Esophagus squamous epithelium (tissue), 5 donors: ENCODE measurements around the gene PRKAR2B. TPM values are rescaled to one million over a fixed set of nuclear protein-coding genes. Genes with fewer than 3 reads are reported as not detected.

ENCODE experiments used
- DNase-seq: peaks from one replicate; lab custom pipeline; 2025; lab: John Stamatoyannopoulos, UW
- H3K27ac ChIP-seq, 4 donors: fragments of 200-600 bp; sonication (generic); one replicate each; pipeline ENCODE4 v1.5.1; 2016 to 2019; ENCODE audit warnings: mild to moderate bottlenecking in 1 of 4
- H3K27me3 ChIP-seq, 4 donors: fragments of 200-600 bp; sonication (generic); 1 replicate in 3 of 4; 2 replicates in 1 of 4; pipeline versions ENCODE4 v1.5.1 to v1.6.0; 2017 to 2021; ENCODE audit warnings: antibody characterized with exemption in 1 of 4
- H3K36me3 ChIP-seq, 3 donors: fragments of 200-600 bp; sonication (generic); one replicate each; pipeline ENCODE4 v1.5.1; 2016 to 2019
- H3K4me1 ChIP-seq, 3 donors: fragments of 200-600 bp; sonication (generic); one replicate each; pipeline ENCODE4 v1.5.1; 2017 to 2019
- H3K4me3 ChIP-seq, 4 donors: fragments of 200-600 bp; sonication (generic); 1 replicate in 3 of 4; 2 replicates in 1 of 4; pipeline ENCODE4 v1.5.1; 2016 to 2019; ENCODE audit warnings: mild to moderate bottlenecking in 2 of 4, moderate library complexity in 1 of 4
- H3K9me3 ChIP-seq, 3 donors: fragments of 200-600 bp; sonication (generic); one replicate each; pipeline ENCODE4 v1.5.1; 2016 to 2019
- CTCF ChIP-seq, 6 experiments: fragments of 450-650 bp in 4 of 6; fragments of 200-600 bp in 2 of 6; sonication (generic) in 2 of 6; IDR thresholded peaks; one replicate each; pipeline ENCODE4 v1.5.1; 2016 to 2019; ENCODE audit warnings: antibody characterized with exemption in 6 of 6, mild to moderate bottlenecking in 4 of 6, moderate library complexity in 4 of 6
- POLR2A ChIP-seq, 4 donors: fragments of 450-650 bp; IDR thresholded peaks; one replicate each; pipeline ENCODE4 v1.6.1; 2017; ENCODE audit warnings: antibody characterized with exemption in 4 of 4, mild to moderate bottlenecking in 4 of 4, moderate library complexity in 3 of 4
- WGBS, 2 donors: methylation state at CpG; one replicate each; pipeline ENCODE4 v1.1.5; 2018; 5-methylcytosine and 5-hydroxymethylcytosine counted together
- intact Hi-C: fragments of 100-400 bp; cut with DNase I; formaldehyde crosslinking; loops from one replicate; pipeline ENCODE4 v1.15.0; 2022
- total RNA-seq, 4 donors: library from RNA; depleted of rRNA; stranded (reverse); fragments of >200 nt; gene quantifications; one replicate each; pipeline ENCODE4 v1.1.0, GENCODE V29; 2016
- donor health status: DM: yes; HTN: yes; CAD: no.

Gene PRKAR2B
- total RNA-seq, 4 donors from 2014 or later, result 1.1 to 23.1 (median 4.2) TPM

GRCh38 chr7:107169120-107170050 is 124.9 kb downstream of the PRKAR2B start:
- H3K27ac ChIP-seq, result peak overlapping the region; percentile 98 to 99 (median 98)
- peak; percentile 59 for DNase-seq
- 0% methylated on average over 12 of the region's 73 CpGs for WGBS, 2 donors
- TF ChIP-seq CTCF (IDR thresholded peaks at IDR 0.05) (peak in 1 of 6 experiments; percentile 19), POLR2A (IDR thresholded peaks at IDR 0.05) (peak in 3 of 4 donors; percentile 44 to 78 (median 45))
- no peaks in the 10 kb centered on the region for H3K9me3 ChIP-seq
- H3K27me3 ChIP-seq, result no peaks in the 10 kb centered on the region
- peaks cover 0 to 6% (median 0%) of the 10 kb centered on the region in 3 donors for H3K36me3 ChIP-seq
- intact Hi-C loops, result no loop called here
- peak overlapping the region; percentile 88 to 90 (median 88) for H3K4me3 ChIP-seq
- H3K4me1 ChIP-seq, result peaks cover 5 to 54% (median 27%) of the 10 kb centered on the region in 3 donors

GRCh38 chr7:107170051-107170915 is 125.8 kb downstream of the PRKAR2B start:
- intact Hi-C loops, result no loop called here
- peak overlapping the region; percentile 88 to 90 (median 88) for H3K4me3 ChIP-seq
- no peaks in the 10 kb centered on the region for H3K27me3 ChIP-seq
- DNase-seq, result no peak
- TF ChIP-seq POLR2A (IDR thresholded peaks at IDR 0.05) (no peak), CTCF (IDR thresholded peaks at IDR 0.05) (no peak)
- WGBS, 2 donors, result 8 to 9% methylated on average over 13 of the region's 13 CpGs
- H3K9me3 ChIP-seq, result no peaks in the 10 kb centered on the region
- H3K36me3 ChIP-seq, result peaks cover 0 to 6% (median 0%) of the 10 kb centered on the region in 3 donors
- H3K4me1 ChIP-seq, result peaks cover 5 to 63% (median 35%) of the 10 kb centered on the region in 3 donors
- H3K27ac ChIP-seq, result peak overlapping the region; percentile 98 to 99 (median 98)

GRCh38 chr7:107171496-107171895 is 127.0 kb downstream of the PRKAR2B start:
- DNase-seq, result no peak
- Histone ChIP-seq H3K36me3 (peaks cover 0 to 6% (median 0%) of the 10 kb centered on the region in 3 donors), H3K27me3 (no peaks in the 10 kb centered on the region), H3K4me1 (peaks cover 5 to 71% (median 40%) of the 10 kb centered on the region in 3 donors), H3K27ac (no peak overlapping the region), H3K4me3 (no peak overlapping the region), H3K9me3 (no peaks in the 10 kb centered on the region)
- TF ChIP-seq CTCF (IDR thresholded peaks at IDR 0.05) (no peak), POLR2A (IDR thresholded peaks at IDR 0.05) (no peak)
- WGBS, 2 donors, result 89 to 91% methylated on average over 12 of the region's 12 CpGs
- intact Hi-C loops, result no loop called here

GRCh38 chr7:107172276-107173032 is 127.9 kb downstream of the PRKAR2B start:
- intact Hi-C loops, result no loop called here
- H3K27ac ChIP-seq, result no peak overlapping the region
- no peak for TF ChIP-seq POLR2A (IDR thresholded peaks at IDR 0.05)
- no peak for TF ChIP-seq CTCF (IDR thresholded peaks at IDR 0.05)
- peaks cover 0 to 6% (median 0%) of the 10 kb centered on the region in 3 donors for H3K36me3 ChIP-seq
- H3K9me3 ChIP-seq, result no peaks in the 10 kb centered on the region
- WGBS, 2 donors, result 59 to 67% methylated on average over 4 of the region's 4 CpGs
- no peak overlapping the region for H3K4me3 ChIP-seq
- H3K4me1 ChIP-seq, result peaks cover 5 to 69% (median 43%) of the 10 kb centered on the region in 3 donors
- no peaks in the 10 kb centered on the region for H3K27me3 ChIP-seq
- DNase-seq, result no peak
